IMR-90 (cell line): Measurements from ENCODE around the gene ADH6. TPM values are rescaled to one million over a fixed set of nuclear protein-coding genes. Genes with fewer than 3 reads are reported as not detected.

Experiments used
- ATAC-seq: fragments of 200-7000 bp; cut with Tn5 transposase; 2 replicates; pipeline ENCODE4 v1.9.1; 2020; ENCODE audit warnings: low read depth, mild to moderate bottlenecking, moderate library complexity
- BruUV-seq: library from RNA; stranded (reverse); fragments of 400-500 nt; replicated peaks from 2 replicates; lab custom pipeline; 2021; lab: Mats Ljungman, UMichigan
- CTCF ChIA-PET: fragments of 300-600 bp; formaldehyde crosslinking; extraction: SDS; loops from one replicate; lab custom pipeline; 2021; ENCODE audit warnings: antibody characterized with exemption; lab: Yijun Ruan, JAX
- POLR2A ChIA-PET: fragments of 300-600 bp; sonication (Branson Sonifier 250); formaldehyde crosslinking; loops from one replicate; lab custom pipeline; 2022; ENCODE audit warnings: antibody characterized with exemption; ENCODE audit not compliant: unreplicated experiment; lab: Charles Lee
- DNase-seq: peaks from one replicate; pipeline ENCODE4 v3.0.0; 2013
- H2AFZ ChIP-seq: replicated peaks from 2 replicates; pipeline ENCODE3; 2013; ENCODE audit warnings: low read length, mild to moderate bottlenecking; ENCODE audit not compliant: poor library complexity
- H2AK5ac ChIP-seq: 2 replicates; pipeline ENCODE4 v1.6.1; 2013; ENCODE audit warnings: low read depth, low read length, inconsistent platforms
- H2AK9ac ChIP-seq: replicated peaks from 2 replicates; pipeline ENCODE3; 2013; ENCODE audit warnings: mild to moderate bottlenecking, low read depth, low read length, moderate library complexity; ENCODE audit not compliant: poor library complexity
- H2BK120ac ChIP-seq: 2 replicates; pipeline ENCODE4 v1.6.1; 2013; ENCODE audit warnings: low read depth, low read length, inconsistent platforms
- H2BK15ac ChIP-seq: 3 replicates; pipeline ENCODE4 v1.6.1; 2013; ENCODE audit warnings: low read depth, low read length, inconsistent platforms
- H2BK20ac ChIP-seq: 2 replicates; pipeline ENCODE4 v1.6.1; 2013; ENCODE audit warnings: low read depth, mild to moderate bottlenecking, inconsistent platforms, low read length, moderate library complexity
- H2BK5ac ChIP-seq: 2 replicates; pipeline ENCODE4 v1.6.1; 2013; ENCODE audit warnings: mild to moderate bottlenecking, low read depth, low read length, inconsistent platforms; ENCODE audit not compliant: poor library complexity, severe bottlenecking
- H3K14ac ChIP-seq: replicated peaks from 2 replicates; pipeline ENCODE4 v1.6.1; 2013; ENCODE audit warnings: low read depth, low read length, inconsistent platforms
- H3K18ac ChIP-seq: 2 replicates; pipeline ENCODE4 v1.6.1; 2013; ENCODE audit warnings: low read depth, low read length, control low read depth
- H3K23ac ChIP-seq: 2 replicates; pipeline ENCODE4 v1.6.1; 2013; ENCODE audit warnings: low read depth, low read length, inconsistent platforms
- H3K27ac ChIP-seq: 2 replicates; pipeline ENCODE4 v1.5.1; 2013; ENCODE audit warnings: mild to moderate bottlenecking, control low read depth, low read length; ENCODE audit not compliant: insufficient read depth
- H3K27me3 ChIP-seq: 2 replicates; pipeline ENCODE4 v1.6.1; 2013; ENCODE audit warnings: low read length; ENCODE audit not compliant: control insufficient read depth, insufficient read depth
- H3K36me3 ChIP-seq: 2 replicates; pipeline ENCODE4 v1.6.1; 2013; ENCODE audit warnings: low read length, mixed read lengths; ENCODE audit not compliant: control insufficient read depth, insufficient read depth
- H3K4ac ChIP-seq: 2 replicates; pipeline ENCODE4 v1.6.1; 2013; ENCODE audit warnings: low read depth, low read length, inconsistent platforms
- H3K4me1 ChIP-seq: 2 replicates; pipeline ENCODE4 v1.6.1; 2013; ENCODE audit warnings: low read length, mixed read lengths; ENCODE audit not compliant: control insufficient read depth, insufficient read depth
- H3K4me2 ChIP-seq: 2 replicates; pipeline ENCODE4 v1.6.1; 2013; ENCODE audit warnings: low read depth, mild to moderate bottlenecking, control low read depth, low read length, moderate library complexity
- H3K4me3 ChIP-seq: 2 replicates; pipeline ENCODE4 v1.5.1; 2013; ENCODE audit warnings: low read depth, mild to moderate bottlenecking, control low read depth, low read length, moderate library complexity; ENCODE audit not compliant: insufficient read depth
- H3K56ac ChIP-seq: 2 replicates; pipeline ENCODE4 v1.6.1; 2013; ENCODE audit warnings: low read length, inconsistent platforms; ENCODE audit not compliant: insufficient read depth; ENCODE audit errors: extremely low read depth
- H3K79me1 ChIP-seq, 2 experiments: 2 replicates each; pipeline ENCODE4 v1.6.1; 2013; ENCODE audit warnings: low read length in 2 of 2, inconsistent platforms in 1 of 2, low read depth in 1 of 2
- H3K9ac ChIP-seq: 2 replicates; pipeline ENCODE4 v1.6.1; 2013; ENCODE audit warnings: low read depth, low read length, control low read depth
- H3K9me1 ChIP-seq: 2 replicates; pipeline ENCODE4 v1.6.1; 2013; ENCODE audit warnings: low read length, inconsistent platforms; ENCODE audit not compliant: insufficient read depth
- H3K9me3 ChIP-seq: 2 replicates; pipeline ENCODE4 v1.6.1; 2013; ENCODE audit warnings: low read length; ENCODE audit not compliant: control insufficient read depth, insufficient read depth
- H4K20me1 ChIP-seq: 2 replicates; pipeline ENCODE4 v1.6.1; 2013; ENCODE audit warnings: low read length, inconsistent platforms; ENCODE audit not compliant: insufficient read depth
- H4K5ac ChIP-seq: 2 replicates; pipeline ENCODE4 v1.6.1; 2013; ENCODE audit warnings: mild to moderate bottlenecking, low read depth, low read length, control low read depth
- H4K8ac ChIP-seq, 2 experiments: 2 replicates each; pipeline ENCODE4 v1.6.1; 2013; ENCODE audit warnings: low read depth in 2 of 2, low read length in 2 of 2, control low read depth in 1 of 2, inconsistent platforms in 1 of 2
- H4K91ac ChIP-seq: 2 replicates; pipeline ENCODE4 v1.6.1; 2013; ENCODE audit warnings: low read depth, low read length, inconsistent platforms; ENCODE audit not compliant: insufficient read depth
- BHLHE40 ChIP-seq: fragments of 150-350 bp; IDR thresholded peaks from 2 replicates; pipeline ENCODE4 v1.6.1; 2016; ENCODE audit warnings: mild to moderate bottlenecking, low read depth, low read length
- CEBPB ChIP-seq: IDR thresholded peaks from 2 replicates; pipeline ENCODE4 v1.6.1; 2012; ENCODE audit warnings: low read depth, low read length, improper control_type of control experiment
- CHD1 ChIP-seq: IDR thresholded peaks from 2 replicates; pipeline ENCODE4 v1.6.1; 2012; ENCODE audit warnings: low read depth, low read length, improper control_type of control experiment
- FOS ChIP-seq: fragments of 150-350 bp; IDR thresholded peaks from 2 replicates; pipeline ENCODE4 v1.6.1; 2016; ENCODE audit warnings: low read depth, low read length
- MAFK ChIP-seq: IDR thresholded peaks from 2 replicates; pipeline ENCODE4 v1.6.1; 2012; ENCODE audit warnings: low read depth, low read length, improper control_type of control experiment
- MAZ ChIP-seq: IDR thresholded peaks from 2 replicates; pipeline ENCODE4 v1.6.1; 2012; ENCODE audit warnings: low read depth, mild to moderate bottlenecking, low read length, improper control_type of control experiment, moderate library complexity, borderline replicate concordance
- MXI1 ChIP-seq: IDR thresholded peaks from 2 replicates; pipeline ENCODE4 v1.6.1; 2012; ENCODE audit warnings: low read depth, mild to moderate bottlenecking, low read length, moderate library complexity, borderline replicate concordance
- NFE2L2 ChIP-seq: fragments of 150-350 bp; IDR thresholded peaks from 2 replicates; pipeline ENCODE4 v1.6.1; 2016; ENCODE audit warnings: low read depth, mild to moderate bottlenecking, low read length
- POLR2A ChIP-seq: IDR thresholded peaks from 2 replicates; pipeline ENCODE4 v1.6.1; 2012; ENCODE audit warnings: mild to moderate bottlenecking, low read depth, low read length
- RAD21 ChIP-seq: IDR thresholded peaks from 2 replicates; pipeline ENCODE4 v1.6.1; 2012; ENCODE audit warnings: low read length, improper control_type of control experiment
- RCOR1 ChIP-seq: IDR thresholded peaks from 2 replicates; pipeline ENCODE4 v1.6.1; 2012; ENCODE audit warnings: mild to moderate bottlenecking, low read length, improper control_type of control experiment; ENCODE audit not compliant: insufficient replicate concordance
- RFX5 ChIP-seq: IDR thresholded peaks from 2 replicates; pipeline ENCODE4 v1.8.0; 2012; ENCODE audit warnings: low read depth, mild to moderate bottlenecking, low read length, moderate library complexity
- SMC3 ChIP-seq: fragments of 150-350 bp; IDR thresholded peaks from 2 replicates; pipeline ENCODE4 v1.6.1; 2016; ENCODE audit warnings: low read depth, mild to moderate bottlenecking, antibody characterized with exemption, low read length, moderate library complexity
- WGBS, 2 experiments: methylation state at CpG; one replicate each; pipeline versions ENCODE4 v1.1.5 to v1.1.7; 2013; ENCODE audit warnings: missing lambda C conversion rate in 2 of 2; ENCODE audit not compliant: insufficient read length in 1 of 2; ENCODE audit errors: extremely low coverage in 2 of 2; 5-methylcytosine and 5-hydroxymethylcytosine counted together
- dilution Hi-C: fragments of 300-500 bp; cut with HindIII; formaldehyde crosslinking; loops from one replicate; pipeline ENCODE4 v1.14.3; 2018; ENCODE audit warnings: low sequenced_read_pairs; ENCODE audit not compliant: unreplicated experiment
- in situ Hi-C: fragments of 300-500 bp; cut with MboI; formaldehyde crosslinking; loops from 3 replicates; pipeline ENCODE4 v1.14.3; 2019; ENCODE audit warnings: low sequenced_read_pairs, inconsistent platforms, mixed read lengths
- intact Hi-C: fragments of 100-400 bp; cut with micrococcal nuclease; formaldehyde crosslinking; loops from 2 replicates; pipeline ENCODE4 v1.10.0; 2022
- polyA plus RNA-seq, 3 experiments: library from polyadenylated mRNA; depleted of rRNA; stranded (reverse); fragments of >200 nt; gene quantifications; 2 replicates each; pipeline ENCODE4 v1.2.3, GENCODE V29; 2012; ENCODE audit warnings: low replicate concordance in 1 of 3
- total RNA-seq: library from RNA; depleted of rRNA; stranded (reverse); fragments of >200 nt; gene quantifications from 2 replicates; pipeline ENCODE4 v1.2.3, GENCODE V29; 2012
- TF ChIP-seq, protein P1 (sequence below): conservative IDR thresholded peaks from 2 replicates; pipeline ENCODE4 v1.5.1; 2012; ENCODE audit warnings: mild to moderate bottlenecking, low read depth, low read length, improper control_type of control experiment
- TF ChIP-seq, protein P2 (sequence below): fragments of 150-350 bp; IDR thresholded peaks from 2 replicates; pipeline ENCODE4 v1.6.1; 2016; ENCODE audit warnings: low read depth, mild to moderate bottlenecking, low read length, moderate library complexity, borderline replicate concordance
- TF ChIP-seq, protein P3 (sequence below): fragments of 150-350 bp; IDR thresholded peaks from 2 replicates; pipeline ENCODE4 v1.6.1; 2017; ENCODE audit warnings: mild to moderate bottlenecking, antibody characterized with exemption, low read length, low read depth

ADH6 gene
- total and polyA plus RNA-seq, 2 of the 4 experiments (the other 2 are of a cell fraction) = not detected

DNA sequence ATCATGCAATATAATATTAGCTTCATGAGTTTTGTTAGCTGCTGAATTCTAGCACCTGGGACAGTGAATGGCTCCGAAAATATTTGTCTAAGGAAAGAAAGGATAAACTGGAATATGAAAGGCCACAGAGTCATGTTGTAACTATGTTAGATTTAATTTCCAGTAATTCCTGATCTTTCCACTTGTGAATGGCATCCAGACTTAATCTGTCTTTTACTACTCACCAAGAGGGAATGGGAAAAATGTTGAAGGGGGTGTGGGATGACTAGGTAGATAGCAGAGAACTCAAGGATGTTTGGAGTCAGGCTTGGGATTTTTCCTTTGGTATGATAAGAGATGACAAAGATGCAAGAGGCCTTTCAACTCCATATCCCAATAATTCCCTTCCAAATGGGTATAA, 9.4 kb downstream of the ADH6 start:
- Histone ChIP-seq H3K4me2 (no peak overlapping the region), H3K56ac (no peak overlapping the region; the same call in 1 of the 2 replicates), H3K27ac (peak overlapping the region; percentile 92; the same call in 1 of the 2 replicates), H2BK120ac (peak overlapping the region; percentile 87), H3K9ac (no peak overlapping the region), H3K36me3 (no peaks in the 10 kb centered on the region), H3K27me3 (no peaks in the 10 kb centered on the region), H2BK15ac (no peak overlapping the region; the same call in 2 of the 3 replicates), H3K4me3 (no peak overlapping the region), H3K18ac (peak overlapping the region; percentile 69; the same call in 1 of the 2 replicates), H4K5ac (peak overlapping the region; percentile 52), H2AFZ (no peak overlapping the region), H2AK5ac (peak overlapping the region; percentile 34; the same call in 1 of the 2 replicates), H2BK5ac (peak overlapping the region; percentile 85), H4K20me1 (no peaks in the 10 kb centered on the region), H3K4ac (peak overlapping the region; percentile 68; the same call in 1 of the 2 replicates), H3K9me1 (no peaks in the 10 kb centered on the region), H3K4me1 (peaks cover 12% of the 10 kb centered on the region), H3K9me3 (no peaks in the 10 kb centered on the region), H3K79me1 (no peaks in the 10 kb centered on the region), H3K23ac (no peak overlapping the region; the same call in 1 of the 2 replicates), H4K8ac (peak overlapping the region in 1 of 2 experiments; percentile 81; a peak in 1 of 4 replicates), H4K91ac (peak overlapping the region; percentile 65), H3K14ac (0 out of 2 replicates have a peak overlapping the region, but pooled peaks have one; percentile 62), H2BK20ac (peak overlapping the region; percentile 90), H2AK9ac (no peak overlapping the region)
- no CpG with 5 or more reads among the region's 1 CpG for WGBS, 2 experiments
- intact Hi-C loops = no loop called here
- CTCF ChIA-PET = interaction anchor here (0.7 kb wide), 1 partner anchor 87 kb away, joined by 3 read pairs; no protein-coding TSS in a partner anchor
- POLR2A ChIA-PET = no interaction called here
- TF ChIP-seq, protein P1, sequence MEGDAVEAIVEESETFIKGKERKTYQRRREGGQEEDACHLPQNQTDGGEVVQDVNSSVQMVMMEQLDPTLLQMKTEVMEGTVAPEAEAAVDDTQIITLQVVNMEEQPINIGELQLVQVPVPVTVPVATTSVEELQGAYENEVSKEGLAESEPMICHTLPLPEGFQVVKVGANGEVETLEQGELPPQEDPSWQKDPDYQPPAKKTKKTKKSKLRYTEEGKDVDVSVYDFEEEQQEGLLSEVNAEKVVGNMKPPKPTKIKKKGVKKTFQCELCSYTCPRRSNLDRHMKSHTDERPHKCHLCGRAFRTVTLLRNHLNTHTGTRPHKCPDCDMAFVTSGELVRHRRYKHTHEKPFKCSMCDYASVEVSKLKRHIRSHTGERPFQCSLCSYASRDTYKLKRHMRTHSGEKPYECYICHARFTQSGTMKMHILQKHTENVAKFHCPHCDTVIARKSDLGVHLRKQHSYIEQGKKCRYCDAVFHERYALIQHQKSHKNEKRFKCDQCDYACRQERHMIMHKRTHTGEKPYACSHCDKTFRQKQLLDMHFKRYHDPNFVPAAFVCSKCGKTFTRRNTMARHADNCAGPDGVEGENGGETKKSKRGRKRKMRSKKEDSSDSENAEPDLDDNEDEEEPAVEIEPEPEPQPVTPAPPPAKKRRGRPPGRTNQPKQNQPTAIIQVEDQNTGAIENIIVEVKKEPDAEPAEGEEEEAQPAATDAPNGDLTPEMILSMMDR = no peak
- no peak for TF ChIP-seq SMC3
- no peak for TF ChIP-seq POLR2A
- TF ChIP-seq CEBPB = no peak
- TF ChIP-seq, protein P2, sequence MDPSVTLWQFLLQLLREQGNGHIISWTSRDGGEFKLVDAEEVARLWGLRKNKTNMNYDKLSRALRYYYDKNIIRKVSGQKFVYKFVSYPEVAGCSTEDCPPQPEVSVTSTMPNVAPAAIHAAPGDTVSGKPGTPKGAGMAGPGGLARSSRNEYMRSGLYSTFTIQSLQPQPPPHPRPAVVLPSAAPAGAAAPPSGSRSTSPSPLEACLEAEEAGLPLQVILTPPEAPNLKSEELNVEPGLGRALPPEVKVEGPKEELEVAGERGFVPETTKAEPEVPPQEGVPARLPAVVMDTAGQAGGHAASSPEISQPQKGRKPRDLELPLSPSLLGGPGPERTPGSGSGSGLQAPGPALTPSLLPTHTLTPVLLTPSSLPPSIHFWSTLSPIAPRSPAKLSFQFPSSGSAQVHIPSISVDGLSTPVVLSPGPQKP = no peak
- TF ChIP-seq CHD1 = no peak
- TF ChIP-seq MAFK = no peak
- TF ChIP-seq RAD21 = no peak
- TF ChIP-seq RFX5 = no peak
- TF ChIP-seq NFE2L2 = no peak
- no peak for TF ChIP-seq FOS
- TF ChIP-seq RCOR1 = no peak
- TF ChIP-seq MAZ = no peak
- TF ChIP-seq, protein P3, sequence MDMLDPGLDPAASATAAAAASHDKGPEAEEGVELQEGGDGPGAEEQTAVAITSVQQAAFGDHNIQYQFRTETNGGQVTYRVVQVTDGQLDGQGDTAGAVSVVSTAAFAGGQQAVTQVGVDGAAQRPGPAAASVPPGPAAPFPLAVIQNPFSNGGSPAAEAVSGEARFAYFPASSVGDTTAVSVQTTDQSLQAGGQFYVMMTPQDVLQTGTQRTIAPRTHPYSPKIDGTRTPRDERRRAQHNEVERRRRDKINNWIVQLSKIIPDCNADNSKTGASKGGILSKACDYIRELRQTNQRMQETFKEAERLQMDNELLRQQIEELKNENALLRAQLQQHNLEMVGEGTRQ = no peak
- no peak for TF ChIP-seq MXI1
- TF ChIP-seq BHLHE40 = no peak
- no TSS peak for BruUV-seq
- DNase-seq (peak; percentile 71), ATAC-seq (peak; percentile 70)
- in situ Hi-C loops = no loop called here
- dilution Hi-C loops = no loop called here
